Esophagus squamous epithelium (tissue), 4 donors: ENCODE data around the gene AKR1C4.

ENCODE experiments used
- POLR2A ChIP-seq, 4 donors: fragments of 450-650 bp; IDR thresholded peaks; one replicate each; pipeline ENCODE4 v1.6.1; 2017; ENCODE audit warnings: antibody characterized with exemption in 4 of 4, mild to moderate bottlenecking in 4 of 4, moderate library complexity in 3 of 4
- TF ChIP-seq, protein P1 (sequence below), 6 experiments: fragments of 450-650 bp in 4 of 6; fragments of 200-600 bp in 2 of 6; sonication (generic) in 2 of 6; IDR thresholded peaks; one replicate each; pipeline ENCODE4 v1.5.1; 2016 to 2019; ENCODE audit warnings: antibody characterized with exemption in 6 of 6, mild to moderate bottlenecking in 4 of 6, moderate library complexity in 4 of 6

DNA sequence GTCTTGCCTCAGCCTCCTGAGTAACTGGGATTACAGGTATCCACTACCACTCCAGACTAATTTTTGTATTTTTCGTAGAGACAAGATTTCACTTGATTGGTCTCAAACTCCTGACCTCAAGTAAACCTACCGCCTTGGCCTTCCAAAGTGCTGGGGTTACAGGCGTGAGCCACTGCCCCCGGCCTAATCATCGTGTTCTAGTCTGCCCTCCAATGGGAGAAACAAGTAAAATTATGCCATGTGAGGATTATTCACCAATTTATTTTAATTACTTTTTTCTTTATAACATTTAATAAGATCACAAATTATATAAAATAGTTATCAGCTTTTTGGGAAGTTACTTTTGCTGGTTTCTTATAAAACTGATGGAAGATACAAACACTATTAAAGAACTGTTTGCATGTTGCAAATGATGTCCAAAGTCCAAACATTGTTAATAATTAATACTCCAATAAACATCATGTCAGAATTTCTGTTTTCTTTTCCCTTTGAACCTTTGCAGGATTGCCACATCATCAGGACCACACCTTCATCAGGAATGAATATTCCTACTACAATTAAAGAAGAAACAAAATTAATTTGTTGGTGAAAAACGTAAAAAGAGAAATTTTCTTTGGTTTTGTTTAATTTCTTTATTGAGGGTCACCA, 786 bp upstream of the AKR1C4 start:
- TF ChIP-seq, protein P1, sequence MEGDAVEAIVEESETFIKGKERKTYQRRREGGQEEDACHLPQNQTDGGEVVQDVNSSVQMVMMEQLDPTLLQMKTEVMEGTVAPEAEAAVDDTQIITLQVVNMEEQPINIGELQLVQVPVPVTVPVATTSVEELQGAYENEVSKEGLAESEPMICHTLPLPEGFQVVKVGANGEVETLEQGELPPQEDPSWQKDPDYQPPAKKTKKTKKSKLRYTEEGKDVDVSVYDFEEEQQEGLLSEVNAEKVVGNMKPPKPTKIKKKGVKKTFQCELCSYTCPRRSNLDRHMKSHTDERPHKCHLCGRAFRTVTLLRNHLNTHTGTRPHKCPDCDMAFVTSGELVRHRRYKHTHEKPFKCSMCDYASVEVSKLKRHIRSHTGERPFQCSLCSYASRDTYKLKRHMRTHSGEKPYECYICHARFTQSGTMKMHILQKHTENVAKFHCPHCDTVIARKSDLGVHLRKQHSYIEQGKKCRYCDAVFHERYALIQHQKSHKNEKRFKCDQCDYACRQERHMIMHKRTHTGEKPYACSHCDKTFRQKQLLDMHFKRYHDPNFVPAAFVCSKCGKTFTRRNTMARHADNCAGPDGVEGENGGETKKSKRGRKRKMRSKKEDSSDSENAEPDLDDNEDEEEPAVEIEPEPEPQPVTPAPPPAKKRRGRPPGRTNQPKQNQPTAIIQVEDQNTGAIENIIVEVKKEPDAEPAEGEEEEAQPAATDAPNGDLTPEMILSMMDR (IDR thresholded peaks at IDR 0.05) = no peak
- no peak for TF ChIP-seq POLR2A (IDR thresholded peaks at IDR 0.05)
